Psoas muscle (tissue), 8 donors: ENCODE measurements around the gene ABCD1. TPM values are rescaled to one million over a fixed set of nuclear protein-coding genes. Genes with fewer than 3 reads are reported as not detected.

Experiments used
- ATAC-seq, 4 donors: fragments of 200-7000 bp; cut with Tn5 transposase; one replicate each; pipeline ENCODE4 v1.9.1; 2020; ENCODE audit warnings: moderate library complexity in 3 of 4, mild to moderate bottlenecking in 2 of 4
- DNase-seq, 2 donors: peaks; one replicate each; pipeline ENCODE4 v3.0.0-alpha.2; 2020
- H3K27ac ChIP-seq: fragments of 200-600 bp; one replicate; pipeline ENCODE4 v1.8.0; 2022
- H3K27me3 ChIP-seq, 3 donors: fragments of 200-600 bp in 1 of 3; one replicate each; pipeline versions ENCODE4 v1.6.1 to v1.8.0; 2013 to 2022; ENCODE audit warnings: low read length in 2 of 3, mild to moderate bottlenecking in 2 of 3, moderate library complexity in 1 of 3; ENCODE audit not compliant: insufficient read depth in 3 of 3
- H3K36me3 ChIP-seq, 2 donors: fragments of 200-600 bp in 1 of 2; one replicate each; pipeline versions ENCODE4 v1.6.1 to v1.8.0; 2013 to 2022; ENCODE audit warnings: low read depth in 1 of 2, mild to moderate bottlenecking in 1 of 2, moderate library complexity in 1 of 2; ENCODE audit not compliant: insufficient read depth in 1 of 2
- H3K4me1 ChIP-seq: fragments of 200-600 bp; one replicate; pipeline ENCODE4 v1.8.0; 2022
- H3K4me3 ChIP-seq: fragments of 200-600 bp; one replicate; pipeline ENCODE4 v1.8.0; 2022; ENCODE audit warnings: mild to moderate bottlenecking
- H3K9me3 ChIP-seq: fragments of 200-600 bp; one replicate; pipeline ENCODE4 v1.8.0; 2022
- CTCF ChIP-seq: fragments of 200-600 bp; IDR thresholded peaks from one replicate; pipeline ENCODE4 v1.8.0; 2022; ENCODE audit warnings: antibody characterized with exemption
- WGBS, 3 donors: extraction: QIAGEN DNeasy Blood & Tissue Kit; methylation state at CpG; one replicate each; pipeline versions ENCODE4 v1.1.6 to v1.1.7; 2013; 5-methylcytosine and 5-hydroxymethylcytosine counted together
- intact Hi-C, 2 donors: fragments of 100-400 bp; cut with DNase I; formaldehyde crosslinking; loops; one replicate each; pipeline versions ENCODE4 v1.11.0 to v1.14.2; 2022
- polyA plus RNA-seq, 3 donors: library from polyadenylated mRNA; stranded (reverse); fragments of 200-250 nt; gene quantifications; one replicate each; pipeline ENCODE4 v1.2.3, GENCODE V29; 2013
- total RNA-seq, 4 donors: library from RNA; stranded (reverse); fragmentation: NEBNext Ultra II Directional in 2 of 4; extraction: Animal tissue kit (Norgen Biotek cat#: 25700) in 2 of 4; gene quantifications; one replicate each; pipeline versions ENCODE4 v1.2.1 to v1.2.4, GENCODE V29; 2021 to 2023
- donor health status: healthy with polysubstance abuse.
- donor health status: DM: no; HTN: no; CAD: no; lungs with moderate emphysema.
- donor health status: Bipolar disorder and iron deficiency.
- donor health status: healthy.
- donor health status: DM: yes; HTN: yes; CAD: no.
- donor health status: DM: no; HTN: no; CAD: no.
- donor health status: DM: no; HTN: no; CAD: no.
- donor health status: DM: yes; HTN: yes; CAD: no.

Gene ABCD1
- total and polyA plus RNA-seq, 7 donors = 11.7 to 36.0 (median 20.8) TPM

GRCh38 chrX:153761863-153762262 is 37.2 kb downstream of the ABCD1 start:
- intact Hi-C loops = loop anchor here in 1 of 2 donors (5.0 kb wide), 1 partner anchor 190 kb away; no protein-coding TSS in a partner anchor
- no peaks in the 10 kb centered on the region for H3K4me1 ChIP-seq
- no peak for DNase-seq
- no peak overlapping the region for H3K27ac ChIP-seq
- no peak overlapping the region for H3K4me3 ChIP-seq
- H3K9me3 ChIP-seq = peaks cover under 1% of the 10 kb centered on the region
- H3K36me3 ChIP-seq = no peaks in the 10 kb centered on the region
- WGBS, 3 donors = 69 to 81% (median 79%) methylated on average over 11 to 15 of the region's 15 CpGs
- ATAC-seq = no peak
- H3K27me3 ChIP-seq = no peaks in the 10 kb centered on the region
- TF ChIP-seq CTCF = no peak

GRCh38 chrX:153762626-153763173 is 38.0 kb downstream of the ABCD1 start:
- WGBS, 3 donors = 87 to 90% (median 89%) methylated on average over 10 to 14 of the region's 14 CpGs
- no peaks in the 10 kb centered on the region for H3K4me1 ChIP-seq
- H3K36me3 ChIP-seq = no peaks in the 10 kb centered on the region
- no peak overlapping the region for H3K27ac ChIP-seq
- DNase-seq (no peak), ATAC-seq (no peak)
- intact Hi-C loops = loop anchor here in 1 of 2 donors (5.0 kb wide), 1 partner anchor 190 kb away; no protein-coding TSS in a partner anchor
- no peak overlapping the region for H3K4me3 ChIP-seq
- H3K27me3 ChIP-seq = no peaks in the 10 kb centered on the region
- TF ChIP-seq CTCF = no peak
- H3K9me3 ChIP-seq = no peaks in the 10 kb centered on the region

GRCh38 chrX:153763298-153763932 is 38.8 kb downstream of the ABCD1 start:
- WGBS, 3 donors = 84 to 87% (median 86%) methylated on average over 11 to 18 of the region's 18 CpGs
- intact Hi-C loops = loop anchor here in 1 of 2 donors (5.0 kb wide), 1 partner anchor 189 kb away; no protein-coding TSS in a partner anchor
- TF ChIP-seq CTCF = no peak
- H3K27ac ChIP-seq = no peak overlapping the region
- no peaks in the 10 kb centered on the region for H3K36me3 ChIP-seq
- no peaks in the 10 kb centered on the region for H3K27me3 ChIP-seq
- no peaks in the 10 kb centered on the region for H3K9me3 ChIP-seq
- peak in 1 of 2 donors; percentile 50 for DNase-seq
- H3K4me1 ChIP-seq = no peaks in the 10 kb centered on the region
- ATAC-seq = peak in 1 of 4 donors; percentile 4
- no peak overlapping the region for H3K4me3 ChIP-seq

GRCh38 chrX:153763989-153764755 is 39.5 kb downstream of the ABCD1 start, which contains the start of gene PLXNB3:
Gene PLXNB3 (plus strand): TSS chrX:153764249. CDS start chrX:153765536, 1,287 bp downstream.
- no peak within 1 kb of the TSS for H3K4me3 ChIP-seq
- H3K4me1 ChIP-seq = no peaks in the 10 kb centered on the region
- H3K27me3 ChIP-seq = no peaks in the 10 kb centered on the region
- peak; percentile 86 to 93 (median 90) for ATAC-seq
- intact Hi-C loops = loop anchor here (1.0 to 5.0 kb wide), 2 partner anchors 188 to 189 kb away; no protein-coding TSS in a partner anchor
- H3K27ac ChIP-seq = no peak within 1 kb of the TSS
- no peaks in the 10 kb centered on the region for H3K36me3 ChIP-seq
- WGBS, 3 donors = 4 to 36% (median 21%) methylated on average over 14 to 26 of the region's 26 CpGs
- DNase-seq = peak; percentile 81 to 88
- no peaks in the 10 kb centered on the region for H3K9me3 ChIP-seq
- TF ChIP-seq CTCF = peak; percentile 85
